GM12891 (cell line): ENCODE results near the gene GMDS.

ENCODE experiments used
- PAX5 ChIP-seq: IDR thresholded peaks from 2 replicates; pipeline ENCODE4 v1.6.1; 2011; ENCODE audit warnings: low read length, moderate library complexity, mild to moderate bottlenecking; ENCODE audit not compliant: insufficient read depth, severe bottlenecking
- POLR2A ChIP-seq: IDR thresholded peaks from 2 replicates; pipeline ENCODE4 v1.6.1; 2011; ENCODE audit warnings: low read depth, low read length, control low read depth
- POLR2AphosphoS5 ChIP-seq: IDR thresholded peaks from 2 replicates; pipeline ENCODE4 v1.6.1; 2011; ENCODE audit warnings: low read depth, low read length, control low read depth
- POU2F2 ChIP-seq: IDR thresholded peaks from 2 replicates; pipeline ENCODE4 v1.6.1; 2011; ENCODE audit warnings: low read depth, mild to moderate bottlenecking, control low read depth, low read length, moderate library complexity
- SPI1 ChIP-seq: IDR thresholded peaks from 2 replicates; pipeline ENCODE4 v1.6.1; 2011; ENCODE audit warnings: low read depth, low read length, control low read depth
- TAF1 ChIP-seq: IDR thresholded peaks from 2 replicates; pipeline ENCODE4 v1.6.1; 2011; ENCODE audit warnings: low read depth, low read length, control low read depth

DNA sequence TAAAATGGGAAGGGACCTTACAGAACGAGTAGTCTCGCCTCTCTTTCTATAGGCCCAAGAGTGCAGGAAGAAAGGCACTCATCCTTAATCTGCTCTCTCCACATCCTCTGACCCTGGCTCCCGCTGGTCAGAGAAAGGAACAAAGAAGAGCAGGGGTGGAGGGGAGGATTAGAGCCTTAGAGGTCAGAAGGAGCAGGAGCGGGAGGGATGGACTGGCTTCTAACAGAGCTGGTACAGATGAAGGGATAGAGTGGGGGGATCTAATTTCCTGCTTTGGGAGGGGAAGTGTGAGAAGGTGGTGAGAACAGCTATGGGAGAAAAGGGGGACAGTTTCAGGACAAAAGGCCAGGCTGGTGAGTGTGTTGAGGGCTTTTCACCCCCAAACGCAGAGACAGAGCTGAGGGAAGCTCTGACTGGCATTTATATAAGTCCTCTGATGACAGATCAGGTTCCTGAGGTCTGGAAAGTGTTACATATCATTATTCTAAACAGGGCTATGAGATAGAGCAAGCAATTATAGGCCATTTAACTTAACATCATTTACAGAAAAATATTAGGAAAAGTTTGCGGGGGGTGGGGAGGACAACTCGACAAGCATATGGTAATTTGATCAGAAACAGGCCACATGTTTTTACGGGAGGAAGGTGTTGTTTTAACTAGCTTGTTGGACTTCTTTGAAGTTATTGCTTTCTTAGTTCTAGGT lies 524.6 kb downstream of the GMDS start:
- no peak for TF ChIP-seq TAF1
- TF ChIP-seq POLR2A: no peak
- TF ChIP-seq POLR2AphosphoS5: no peak
- no peak for TF ChIP-seq POU2F2
- no peak for TF ChIP-seq SPI1
- no peak for TF ChIP-seq PAX5
